GM21825 (cell line): Measurements from ENCODE around the gene FAIM2.

Source experiments
- ATAC-seq: cut with Tn5 transposase; IDR thresholded peaks from one replicate; pipeline ENCODE4 v1.9.1; 2021; ENCODE audit warnings: mild to moderate bottlenecking, moderate library complexity; ENCODE audit not compliant: unreplicated experiment

Gene FAIM2

DNA sequence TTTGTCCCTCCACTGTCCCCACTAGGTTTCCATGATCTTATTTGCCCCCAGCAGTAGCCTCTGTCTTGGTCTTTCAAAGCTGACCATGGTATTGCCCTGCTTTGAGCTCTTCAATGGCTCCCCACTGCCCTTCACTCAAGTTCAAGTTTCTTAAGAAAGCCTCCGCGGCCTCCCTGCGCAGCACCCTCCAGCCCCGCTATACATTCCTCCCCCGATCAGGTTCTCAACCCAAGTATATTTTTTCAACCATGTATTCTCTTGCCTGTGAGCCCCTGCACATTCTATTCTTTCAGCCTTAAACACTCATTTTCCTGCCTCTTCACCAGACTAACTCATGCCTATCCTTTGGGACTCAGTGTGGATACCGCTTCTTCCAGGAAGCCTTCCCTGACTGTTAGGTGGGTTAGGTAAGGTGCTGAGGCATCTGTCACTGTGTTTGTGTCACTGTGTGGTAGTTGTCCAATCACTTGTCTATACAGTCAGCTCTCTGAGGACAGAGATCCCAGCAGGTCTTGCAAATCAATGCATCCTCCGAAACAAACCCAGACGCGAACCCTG, 4.3 kb downstream of the FAIM2 start:
- ATAC-seq = no peak

DNA sequence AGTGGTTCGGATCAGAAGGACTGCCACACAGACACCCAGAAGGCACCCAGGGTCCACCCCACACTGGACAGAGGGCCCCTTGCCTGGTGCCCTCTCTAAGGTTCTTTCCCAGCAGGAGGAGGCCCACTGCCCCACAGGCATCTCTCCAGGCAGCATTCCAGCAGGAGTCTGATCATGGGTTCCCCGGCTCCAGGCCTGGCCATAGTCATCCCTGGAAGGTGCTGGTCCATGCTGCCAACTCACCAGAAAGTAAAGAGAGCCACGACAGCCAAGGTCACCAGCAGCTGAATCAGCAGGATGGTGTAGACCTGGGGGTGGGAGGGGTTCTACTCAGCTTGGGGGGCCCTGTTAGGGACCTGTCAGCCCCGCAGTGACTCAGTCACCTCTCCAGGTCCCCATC, 6.4 kb downstream of the FAIM2 start:
- no peak for ATAC-seq

DNA sequence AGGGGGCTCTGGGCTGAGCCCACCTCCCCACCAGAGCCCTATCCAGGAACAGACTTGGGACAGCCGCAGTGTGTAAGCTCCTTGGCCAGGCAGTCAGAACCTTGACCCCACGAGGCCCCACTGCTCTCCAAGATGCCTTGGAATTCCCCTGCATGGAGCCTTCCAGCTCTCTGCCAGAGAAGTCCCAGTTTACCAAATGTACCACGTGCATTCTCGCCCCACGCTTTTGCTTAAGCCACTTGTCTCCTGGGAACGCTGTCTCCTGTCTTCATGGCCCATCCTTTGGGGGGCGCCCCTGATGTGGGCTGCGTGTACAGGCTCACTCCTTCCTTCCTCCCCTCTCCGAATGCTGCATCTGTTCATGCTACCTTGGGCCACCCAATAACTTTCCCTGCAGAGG, 7.9 kb downstream of the FAIM2 start:
- no peak for ATAC-seq

DNA sequence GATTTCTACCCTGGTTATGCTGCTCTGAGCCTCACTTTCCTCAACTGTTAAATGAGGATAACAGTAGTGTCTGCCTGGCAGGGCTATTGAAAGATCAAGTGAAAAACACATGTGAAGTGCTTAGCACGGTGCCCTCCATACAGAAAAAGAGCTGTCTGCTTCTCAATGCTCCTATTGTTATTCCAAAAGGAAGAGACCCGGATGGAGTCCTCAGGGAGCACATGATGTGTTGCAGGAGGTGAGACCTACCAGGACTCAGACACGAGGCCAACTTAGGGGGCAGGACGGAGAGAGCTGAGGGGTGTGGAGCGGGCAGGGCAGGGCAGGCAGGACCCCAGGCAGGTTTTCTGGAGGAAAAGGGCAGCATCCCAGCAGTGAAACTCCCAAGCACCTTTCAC, 8.9 kb downstream of the FAIM2 start:
- ATAC-seq = no peak

DNA sequence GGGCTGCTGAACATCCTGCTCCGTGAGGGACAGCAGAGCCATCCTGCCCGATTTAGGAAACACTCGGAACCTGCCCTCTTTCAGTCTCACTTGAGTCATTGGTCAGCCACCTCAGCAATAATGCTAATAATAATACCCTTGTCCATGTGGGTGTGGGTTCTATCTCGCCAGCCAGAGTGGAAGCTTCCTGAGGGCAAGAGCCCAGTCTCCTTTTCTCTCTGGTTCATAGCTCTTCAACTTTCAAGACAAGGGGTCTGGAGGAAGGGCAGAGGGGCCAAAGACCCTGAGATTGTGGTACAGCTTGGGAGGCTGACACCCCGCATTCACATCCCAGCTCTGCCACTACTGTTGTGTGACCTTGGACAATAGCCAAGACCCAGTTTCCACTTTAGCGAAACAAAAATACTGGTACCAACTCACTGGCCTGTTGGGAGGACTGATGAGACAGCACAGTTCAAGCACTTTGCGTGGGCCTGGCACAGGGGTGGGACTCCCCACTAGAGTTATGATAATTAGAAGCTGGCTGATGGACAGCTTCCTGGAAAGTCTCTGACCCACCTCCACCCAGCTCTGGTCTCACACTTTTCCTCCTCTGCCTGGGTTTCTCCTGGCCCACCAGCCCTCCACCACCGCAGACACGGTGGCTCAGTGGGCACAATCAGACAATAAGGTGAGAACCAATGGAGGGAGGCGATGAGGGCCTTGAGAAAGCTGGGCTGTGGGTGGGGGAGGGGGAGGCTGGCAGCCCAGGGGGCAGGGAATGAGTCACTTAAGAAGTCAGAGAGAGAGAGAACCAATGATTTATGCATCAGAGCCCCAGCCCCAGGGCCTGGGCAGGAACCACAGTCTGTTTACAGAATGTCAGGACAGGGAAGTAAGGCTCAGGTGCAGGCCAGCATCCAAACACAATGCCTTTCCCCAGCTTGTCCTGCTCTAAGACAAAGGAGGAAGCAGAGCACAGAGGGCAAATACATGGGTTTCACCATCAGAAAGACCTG, 9.6 kb downstream of the FAIM2 start:
- ATAC-seq = no peak

DNA sequence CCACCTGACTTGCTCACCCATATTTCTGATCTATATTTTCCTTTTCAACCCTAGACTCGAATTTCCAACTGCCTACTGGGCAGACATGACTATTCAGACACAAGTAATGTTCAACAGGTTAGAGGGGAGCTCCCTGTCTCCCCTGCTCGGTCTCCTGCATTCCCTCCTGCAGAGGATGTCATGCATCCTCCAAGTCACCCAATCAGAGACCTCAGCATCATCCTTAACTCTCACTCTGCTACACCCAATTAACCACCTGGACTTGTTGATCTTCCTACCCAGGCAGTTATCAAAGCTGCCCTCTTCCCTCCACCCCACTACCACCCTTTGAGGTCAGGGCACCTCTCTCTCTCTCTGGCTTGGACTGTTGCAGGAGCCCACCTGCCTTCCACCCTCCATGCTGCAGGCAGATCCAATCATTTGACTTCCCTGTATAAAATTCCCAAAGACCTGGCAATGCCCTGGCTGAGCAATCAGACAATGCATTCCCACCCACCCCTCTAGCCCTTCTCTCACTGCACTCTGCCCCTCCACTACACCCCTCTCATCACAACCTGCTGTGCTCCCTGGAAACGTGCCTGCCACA, 10.9 kb downstream of the FAIM2 start:
- no peak for ATAC-seq

DNA sequence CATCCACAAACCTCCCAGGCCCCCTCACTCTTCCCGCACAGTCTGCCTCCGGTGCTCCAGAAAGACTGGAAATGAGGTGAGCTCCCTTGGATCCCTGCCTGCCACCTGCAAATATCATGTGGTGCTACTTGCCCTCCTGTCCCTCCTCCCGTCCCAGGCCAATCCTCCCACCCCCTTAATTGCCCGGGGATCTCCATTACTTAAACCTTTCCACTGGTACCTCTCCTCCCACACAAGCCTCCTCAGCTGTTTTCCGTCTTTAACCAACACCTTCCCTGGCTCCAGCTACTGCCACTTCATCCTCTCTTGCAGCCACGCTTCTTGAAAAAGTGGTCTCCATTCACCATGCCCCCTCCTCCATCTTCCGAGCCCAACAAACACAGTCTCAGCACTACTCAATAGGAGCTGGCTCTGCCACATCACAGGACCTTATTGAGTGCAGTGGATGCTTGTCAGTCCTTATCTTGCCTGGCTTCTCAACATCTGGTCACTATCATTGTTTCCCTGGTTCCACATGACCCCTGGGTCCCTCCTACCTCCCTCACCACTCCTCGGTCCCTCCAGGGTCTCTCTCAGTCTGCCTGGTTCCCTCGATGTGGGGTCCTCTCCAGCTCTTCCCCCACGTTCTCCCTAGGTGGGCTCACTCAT, 11.5 kb downstream of the FAIM2 start:
- ATAC-seq = no peak

DNA sequence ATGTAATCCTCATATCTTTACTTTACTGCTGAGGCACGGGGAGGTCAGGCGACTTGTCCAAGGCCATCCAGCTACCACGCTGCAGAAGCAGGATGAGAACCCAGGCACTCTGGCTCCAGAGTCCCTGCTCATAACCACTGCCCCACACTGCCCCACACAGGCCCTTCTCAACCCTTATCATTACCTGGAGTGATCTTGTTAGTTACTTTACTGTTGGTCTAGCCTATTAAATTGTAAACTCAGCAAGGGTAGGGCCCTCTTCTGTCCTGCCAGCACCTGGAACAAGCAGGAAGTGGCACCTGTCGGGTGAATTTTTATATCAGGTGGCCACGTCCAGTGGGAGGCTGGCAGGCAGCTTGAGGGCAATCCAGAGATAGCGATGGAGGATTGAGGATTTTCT, 12.2 kb downstream of the FAIM2 start:
- ATAC-seq = no peak

DNA sequence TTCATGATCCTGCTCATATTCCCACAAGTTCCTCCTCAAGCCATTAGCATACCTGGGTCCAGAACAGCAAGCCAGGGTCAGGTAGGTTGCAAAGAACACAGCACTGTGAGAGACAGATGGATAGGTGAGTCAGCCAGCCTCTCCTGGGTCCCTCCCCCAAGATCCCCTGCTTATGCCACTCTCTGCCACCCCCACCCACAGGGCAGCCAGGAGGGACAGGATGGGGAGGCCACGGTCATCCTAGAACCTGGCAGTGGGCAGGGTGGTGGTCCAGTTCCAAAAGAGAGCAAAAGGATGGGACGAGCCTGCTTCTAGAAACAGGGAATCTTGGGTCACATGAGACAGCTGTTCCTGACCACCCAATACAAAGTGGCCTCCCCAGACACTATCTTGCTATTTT, 12.7 kb downstream of the FAIM2 start:
- no peak for ATAC-seq

DNA sequence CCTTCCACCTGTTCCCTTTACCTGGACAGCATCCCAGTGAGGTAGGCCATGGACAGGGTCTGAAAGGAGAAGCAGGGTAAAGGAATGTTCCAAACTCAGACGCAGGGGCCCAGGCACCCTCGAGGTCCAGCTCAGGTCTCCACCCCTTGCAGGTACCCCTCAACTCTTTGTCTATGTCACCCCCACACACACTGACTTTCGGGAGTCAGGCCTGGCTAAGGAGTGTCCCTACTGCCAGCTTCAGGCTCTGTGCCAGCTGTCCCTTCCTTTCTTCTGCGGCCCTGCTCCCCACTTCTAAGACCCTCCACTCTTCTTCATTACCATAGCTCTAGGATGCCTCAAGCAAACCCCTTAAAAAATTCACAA, 13.6 kb downstream of the FAIM2 start:
- no peak for ATAC-seq

DNA sequence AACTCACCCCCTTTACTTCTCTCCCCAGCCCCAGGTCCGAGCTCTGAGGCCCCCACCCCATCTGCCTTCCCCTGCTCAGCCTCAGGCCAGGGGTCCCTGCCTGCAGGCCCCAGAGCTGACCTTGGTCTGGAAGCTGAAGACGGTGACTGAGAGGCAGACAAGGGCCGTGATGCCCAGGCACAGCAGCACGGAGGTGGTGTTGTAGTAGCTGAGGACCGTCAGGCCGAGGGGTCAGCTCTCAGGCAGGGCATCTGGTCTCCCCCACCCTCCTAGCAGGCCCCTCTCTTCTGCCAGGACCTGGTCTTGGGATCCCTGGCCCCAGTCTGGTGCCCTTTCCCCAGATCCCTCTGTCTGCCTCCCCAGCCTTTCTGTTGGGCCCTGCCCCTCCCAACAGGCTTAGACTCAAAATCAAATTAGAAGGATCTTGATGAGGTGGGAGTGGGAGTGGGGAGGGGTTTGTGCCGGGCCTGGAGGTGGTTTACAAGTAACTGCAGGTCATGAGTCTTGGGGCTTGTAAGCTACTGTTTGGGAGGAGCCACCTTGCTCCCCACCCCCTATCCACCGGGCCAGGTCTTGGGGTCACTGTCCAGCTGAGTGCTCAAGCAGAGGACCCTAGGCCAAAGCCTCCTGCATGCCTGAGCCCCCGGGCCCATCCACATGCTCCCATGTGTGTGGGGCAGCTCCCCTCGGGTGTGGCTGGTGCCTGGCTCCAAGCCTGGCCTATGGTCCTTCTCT, 14.2 kb downstream of the FAIM2 start:
- ATAC-seq = no peak

DNA sequence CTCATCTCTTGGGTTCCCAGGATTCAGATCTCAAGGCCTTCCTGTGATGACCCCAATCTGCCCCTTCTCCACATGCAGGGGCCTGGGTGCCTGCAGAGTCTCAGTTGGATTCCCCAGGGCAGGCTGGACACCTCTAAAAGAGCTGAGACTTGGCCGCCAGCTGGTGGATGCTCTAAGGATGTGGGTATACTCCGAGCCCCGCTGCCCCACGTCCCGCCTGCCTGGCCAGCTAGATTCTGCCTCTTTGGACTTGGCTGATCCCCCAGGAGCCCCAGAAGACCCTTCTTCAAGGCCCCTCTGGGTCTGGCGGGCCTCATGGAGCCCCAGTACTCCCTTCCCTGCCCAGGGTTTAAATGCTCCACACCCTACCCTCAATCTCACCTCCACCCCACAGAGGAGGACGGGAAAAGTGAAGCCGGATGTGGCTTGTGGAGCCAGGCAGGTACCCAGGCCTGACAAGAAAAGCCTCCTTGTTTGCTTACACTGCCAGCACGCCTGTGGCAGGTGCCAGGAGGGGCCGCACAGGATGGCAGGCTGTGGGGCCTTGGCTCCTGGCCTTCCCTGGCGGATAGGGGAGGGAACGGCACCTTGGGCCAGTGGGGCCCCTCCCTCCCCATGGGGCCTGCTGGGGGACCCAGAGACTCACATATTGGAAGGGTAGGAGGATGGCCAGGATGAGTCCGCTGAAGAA, 15.1 kb downstream of the FAIM2 start:
- no peak for ATAC-seq

DNA sequence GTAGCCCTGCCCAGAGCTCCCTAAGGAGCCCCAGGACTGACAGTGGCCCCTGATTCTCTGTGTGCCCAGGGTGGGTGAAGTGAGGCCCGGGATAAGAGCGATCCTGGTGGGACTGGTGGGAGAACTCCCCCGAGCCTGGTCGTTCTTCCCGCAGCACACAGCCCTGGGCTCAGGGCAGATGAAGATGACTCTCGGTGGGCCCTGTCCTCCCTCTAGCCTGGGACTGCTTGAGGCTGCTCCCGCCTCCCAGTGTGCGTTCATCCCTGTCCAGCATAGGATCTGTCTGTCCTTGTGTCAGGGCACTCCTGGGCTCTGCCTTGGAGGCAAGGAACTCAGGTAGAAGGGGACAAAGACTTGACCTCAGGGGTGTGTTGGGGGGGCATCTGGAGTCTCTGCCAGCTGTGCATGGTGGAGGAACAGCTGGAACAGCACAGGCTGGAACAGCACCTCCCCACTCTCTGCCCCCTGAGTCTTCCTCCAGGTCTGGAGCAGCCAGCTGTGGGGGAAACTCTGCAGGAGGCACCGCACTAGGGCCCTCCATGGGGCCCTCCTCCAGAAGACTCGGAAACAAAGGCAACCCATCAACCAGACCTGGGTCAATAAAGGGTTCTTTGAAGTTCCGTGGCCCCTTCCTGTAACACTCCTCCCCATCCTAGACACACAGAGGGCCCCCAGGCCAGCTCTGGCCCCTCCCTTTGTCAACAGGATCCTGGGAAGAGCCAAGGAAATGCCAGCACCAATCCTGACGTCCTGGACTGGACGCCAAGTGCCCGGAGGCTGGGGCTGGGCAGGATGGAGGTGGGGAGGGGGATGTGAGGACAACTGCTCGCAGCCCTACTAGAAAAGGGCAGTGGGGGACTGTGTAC, 15.9 kb downstream of the FAIM2 start:
- ATAC-seq = no peak

DNA sequence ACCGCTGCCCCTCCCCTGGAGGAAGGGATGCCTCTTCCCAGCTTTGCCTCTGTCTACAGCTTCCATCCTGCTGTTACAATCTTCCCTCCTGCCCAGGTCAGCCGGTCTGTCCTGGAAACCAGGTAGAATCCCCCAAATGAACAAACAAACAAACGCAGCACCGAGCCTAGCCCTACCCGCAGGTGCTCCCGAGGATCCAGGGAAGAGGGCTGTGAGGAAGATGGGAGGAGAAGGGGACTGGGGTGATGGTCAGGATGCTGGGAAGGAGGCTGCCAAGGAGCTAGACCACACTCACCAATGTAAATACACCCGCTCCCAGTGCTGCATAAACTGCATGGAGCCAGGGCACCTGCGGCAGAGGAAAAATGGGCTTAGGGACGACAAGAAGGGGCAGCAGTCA, 16.6 kb downstream of the FAIM2 start:
- ATAC-seq = no peak

DNA sequence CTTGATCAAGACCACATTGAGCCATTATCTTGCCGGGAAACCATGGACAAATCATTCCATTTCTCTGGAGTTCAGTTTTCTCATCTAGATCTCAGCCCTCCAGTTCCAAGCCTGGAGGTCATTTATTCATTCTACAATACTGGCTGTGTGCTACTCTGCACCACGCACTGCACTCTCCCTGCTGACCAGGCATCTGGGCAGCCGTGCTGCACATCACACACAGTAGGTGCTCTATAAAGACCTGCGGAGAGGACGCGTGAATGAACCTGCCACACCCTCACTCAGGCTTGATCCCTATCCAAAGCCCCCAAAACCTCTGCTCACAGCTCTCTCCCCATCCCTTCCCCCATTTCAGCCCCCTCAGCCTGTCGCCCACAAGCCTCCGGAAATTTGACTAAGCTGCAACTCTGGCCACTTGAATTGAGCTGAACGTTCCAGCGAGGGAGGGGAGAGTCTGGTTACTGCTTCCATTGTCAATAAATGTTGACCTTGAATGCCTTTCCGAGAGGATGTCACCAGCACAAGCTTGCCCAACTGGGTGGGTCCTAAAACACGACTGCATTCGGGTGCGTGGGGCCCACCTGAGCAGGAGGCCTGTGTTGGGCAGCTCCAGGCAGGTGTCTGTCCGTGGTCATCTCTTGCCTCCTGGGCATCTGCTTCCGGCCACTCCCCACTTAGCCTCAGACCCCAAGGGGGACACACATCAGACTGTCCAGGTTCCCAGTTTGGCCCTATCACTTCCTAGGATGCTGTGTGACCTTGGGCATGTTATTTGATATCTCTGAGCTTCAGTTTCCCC, 17.8 kb downstream of the FAIM2 start:
- ATAC-seq = no peak

DNA sequence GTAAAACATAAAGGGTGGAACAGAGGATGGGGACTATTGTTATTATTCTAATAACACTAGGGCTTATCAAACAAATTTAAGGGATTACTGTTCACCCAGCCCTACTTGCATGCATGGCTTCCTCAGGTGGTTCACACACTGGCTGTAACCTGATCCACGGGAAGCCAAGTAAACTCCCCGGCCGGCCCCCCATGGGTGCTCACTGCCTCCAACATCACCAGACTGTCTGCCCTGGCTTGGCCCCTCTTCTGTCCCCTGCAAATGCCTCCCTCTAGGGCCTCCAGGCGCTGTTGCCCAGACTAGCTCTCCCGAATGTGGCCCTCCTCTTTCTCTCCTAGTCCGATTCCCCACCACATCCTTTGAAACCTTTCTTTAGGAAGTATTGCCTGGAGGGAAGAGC, 18.6 kb downstream of the FAIM2 start:
- ATAC-seq = no peak

DNA sequence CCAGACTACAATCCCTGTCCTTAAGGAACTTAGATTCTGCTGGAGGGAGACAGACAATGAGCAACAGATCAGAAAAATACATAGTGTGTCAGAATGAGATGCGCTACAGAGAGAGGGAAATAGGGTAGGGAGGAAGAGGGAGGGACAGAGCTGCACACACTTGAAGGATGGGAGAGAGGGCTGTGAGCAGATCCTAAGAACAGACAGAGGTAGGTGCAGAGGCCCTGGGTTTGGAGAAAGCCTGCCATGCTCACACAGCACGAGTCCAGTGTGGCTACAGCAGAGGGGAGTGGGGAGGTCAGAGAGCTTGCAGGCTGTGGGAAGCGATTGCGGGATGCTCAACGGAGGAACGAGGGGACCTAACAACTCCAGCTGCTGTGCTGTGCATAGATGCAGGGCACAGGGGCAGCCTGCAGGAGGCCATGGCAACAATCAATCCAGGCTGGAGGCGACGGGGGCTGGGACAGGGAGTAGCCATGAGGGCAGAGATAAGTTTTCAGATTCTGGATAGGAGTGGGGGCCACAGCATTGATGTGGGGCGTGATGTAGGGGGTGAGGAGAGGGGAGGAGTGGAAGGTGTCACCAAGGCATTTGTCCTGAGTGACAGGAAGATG, 20.7 kb downstream of the FAIM2 start:
- no peak for ATAC-seq

DNA sequence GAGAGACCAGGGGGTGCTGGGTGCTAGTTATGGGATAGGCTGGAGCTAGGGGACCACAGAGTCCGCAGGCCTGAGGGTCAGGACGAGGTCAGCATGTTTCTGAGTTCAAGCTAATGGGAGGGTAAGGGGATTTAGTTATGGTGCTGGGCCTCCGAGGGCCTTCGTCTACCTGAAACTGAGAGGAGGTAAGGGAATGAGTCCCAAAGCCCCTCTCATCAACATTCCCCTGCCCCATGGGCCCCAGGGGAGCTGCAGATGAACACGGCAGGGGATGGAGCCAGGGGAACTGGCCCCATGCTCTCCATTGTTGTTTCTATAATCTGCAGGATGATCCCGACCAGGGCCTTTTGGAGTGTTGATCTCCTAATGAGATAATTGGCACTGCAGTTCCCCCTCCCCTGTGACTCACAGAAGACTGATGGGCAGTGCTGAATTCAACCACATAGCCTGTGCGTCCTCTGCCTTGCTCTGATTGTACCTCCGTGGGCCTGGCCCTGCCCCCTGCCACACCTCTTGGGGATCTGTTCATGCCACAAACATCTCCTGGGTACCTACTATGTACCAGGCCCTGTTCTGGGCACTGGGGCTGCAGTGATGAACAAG, 21.4 kb downstream of the FAIM2 start:
- no peak for ATAC-seq
